ENCODE measurements around the gene TRIM3.

TRIM3 gene

GRCh38 chr11:6505577-6506240, 32.0 kb upstream of the TRIM3 start:
- Histone ChIP-seq H3K79me2 (ENCODE audit: control insufficient read depth, insufficient read depth, low read length) (no peaks in the 10 kb centered on the region), H3K9ac (ENCODE audit: low read length) (no peak overlapping the region), H2BK5ac (ENCODE audit: low read length) (no peak overlapping the region), H4K5ac (ENCODE audit: low read length) (no peak overlapping the region), H3K56ac (ENCODE audit: low read length) (no peak overlapping the region), H3K36me3 (ENCODE audit: control insufficient read depth, insufficient read depth, low read length) (no peaks in the 10 kb centered on the region), H3K27ac (ENCODE audit: low read depth, low read length) (no peak overlapping the region), H3K79me1 (ENCODE audit: low read length) (no peaks in the 10 kb centered on the region), H3K23ac (ENCODE audit: low read length) (no peak overlapping the region), H3K4ac (ENCODE audit: low read depth, low read length) (no peak overlapping the region), H3K27me3 (ENCODE audit: insufficient read depth, low read length, poor library complexity) (no peaks in the 10 kb centered on the region), H2BK15ac (replicated peaks; ENCODE audit: low read depth) (no peak overlapping the region), H3K4me2 (ENCODE audit: low read length) (no peak overlapping the region), H3K18ac (ENCODE audit: low read length) (no peak overlapping the region), H3K4me1 (ENCODE audit: control insufficient read depth, low read depth, low read length) (no peaks in the 10 kb centered on the region), H4K8ac (ENCODE audit: low read depth, low read length) (no peak overlapping the region), H3K4me3 (ENCODE audit: low read length) (no peak overlapping the region), H2BK120ac (ENCODE audit: low read depth, low read length) (no peak overlapping the region), H2AK5ac (ENCODE audit: low read length) (no peak overlapping the region)
- WGBS (ENCODE audit: extremely low coverage, insufficient coverage, low lambda C conversion rate) = no CpG with 5 or more reads among the region's 2 CpGs
- peak; percentile 79 for DNase-seq

GRCh38 chr11:6504166-6504565, 30.4 kb upstream of the TRIM3 start:
- Histone ChIP-seq H2BK120ac (ENCODE audit: low read depth, low read length) (no peak overlapping the region), H3K9ac (ENCODE audit: low read length) (no peak overlapping the region), H3K4me2 (ENCODE audit: low read length) (no peak overlapping the region), H3K79me1 (ENCODE audit: low read length) (no peaks in the 10 kb centered on the region), H4K5ac (ENCODE audit: low read length) (no peak overlapping the region), H2AK5ac (ENCODE audit: low read length) (no peak overlapping the region), H3K4me3 (ENCODE audit: low read length) (no peak overlapping the region), H2BK5ac (ENCODE audit: low read length) (no peak overlapping the region), H2BK15ac (replicated peaks; ENCODE audit: low read depth) (no peak overlapping the region), H3K36me3 (ENCODE audit: control insufficient read depth, insufficient read depth, low read length) (no peaks in the 10 kb centered on the region), H3K4me1 (ENCODE audit: control insufficient read depth, low read depth, low read length) (no peaks in the 10 kb centered on the region), H3K23ac (ENCODE audit: low read length) (no peak overlapping the region), H4K8ac (ENCODE audit: low read depth, low read length) (no peak overlapping the region), H3K27me3 (ENCODE audit: insufficient read depth, low read length, poor library complexity) (no peaks in the 10 kb centered on the region), H3K4ac (ENCODE audit: low read depth, low read length) (no peak overlapping the region), H3K56ac (ENCODE audit: low read length) (no peak overlapping the region), H3K79me2 (ENCODE audit: control insufficient read depth, insufficient read depth, low read length) (no peaks in the 10 kb centered on the region), H3K18ac (ENCODE audit: low read length) (no peak overlapping the region), H3K27ac (ENCODE audit: low read depth, low read length) (no peak overlapping the region)
- DNase-seq = no peak
- WGBS (ENCODE audit: extremely low coverage, insufficient coverage, low lambda C conversion rate) = no CpG with 5 or more reads among the region's 3 CpGs

GRCh38 chr11:6502382-6502781, 28.6 kb upstream of the TRIM3 start:
- H3K18ac ChIP-seq (ENCODE audit: low read length) = no peak overlapping the region
- H3K27ac ChIP-seq (ENCODE audit: low read depth, low read length) = no peak overlapping the region
- no peak overlapping the region for H3K4me2 ChIP-seq (ENCODE audit: low read length)
- H3K27me3 ChIP-seq (ENCODE audit: insufficient read depth, low read length, poor library complexity) = no peaks in the 10 kb centered on the region
- H3K4me1 ChIP-seq (ENCODE audit: control insufficient read depth, low read depth, low read length) = no peaks in the 10 kb centered on the region
- no peak overlapping the region for H3K23ac ChIP-seq (ENCODE audit: low read length)
- H4K8ac ChIP-seq (ENCODE audit: low read depth, low read length) = no peak overlapping the region
- no peak for DNase-seq
- no peak overlapping the region for H2BK5ac ChIP-seq (ENCODE audit: low read length)
- no peak overlapping the region for H4K5ac ChIP-seq (ENCODE audit: low read length)
- H3K4ac ChIP-seq (ENCODE audit: low read depth, low read length) = no peak overlapping the region
- H2BK120ac ChIP-seq (ENCODE audit: low read depth, low read length) = no peak overlapping the region
- no peak overlapping the region for H3K4me3 ChIP-seq (ENCODE audit: low read length)
- no peak overlapping the region for H3K9ac ChIP-seq (ENCODE audit: low read length)
- H3K56ac ChIP-seq (ENCODE audit: low read length) = no peak overlapping the region
- H3K79me1 ChIP-seq (ENCODE audit: low read length) = no peaks in the 10 kb centered on the region
- H2BK15ac ChIP-seq (replicated peaks; ENCODE audit: low read depth) = no peak overlapping the region
- H3K79me2 ChIP-seq (ENCODE audit: control insufficient read depth, insufficient read depth, low read length) = no peaks in the 10 kb centered on the region
- no CpG with 5 or more reads among the region's 3 CpGs for WGBS (ENCODE audit: extremely low coverage, insufficient coverage, low lambda C conversion rate)
- no peak overlapping the region for H2AK5ac ChIP-seq (ENCODE audit: low read length)
- H3K36me3 ChIP-seq (ENCODE audit: control insufficient read depth, insufficient read depth, low read length) = no peaks in the 10 kb centered on the region

GRCh38 chr11:6498544-6498943, 24.8 kb upstream of the TRIM3 start:
- Histone ChIP-seq H3K36me3 (ENCODE audit: control insufficient read depth, insufficient read depth, low read length) (no peaks in the 10 kb centered on the region), H3K4me1 (ENCODE audit: control insufficient read depth, low read depth, low read length) (no peaks in the 10 kb centered on the region)

GRCh38 chr11:6498121-6498520, 24.4 kb upstream of the TRIM3 start:
- no peak overlapping the region for H4K5ac ChIP-seq (ENCODE audit: low read length)

More at GRCh38 chr11:6498544-6498943, 24.8 kb upstream of the TRIM3 start:
- Histone ChIP-seq H3K9ac (ENCODE audit: low read length) (no peak overlapping the region), H3K4me3 (ENCODE audit: low read length) (no peak overlapping the region), H4K5ac (ENCODE audit: low read length) (no peak overlapping the region), H3K4ac (ENCODE audit: low read depth, low read length) (no peak overlapping the region), H2BK15ac (replicated peaks; ENCODE audit: low read depth) (no peak overlapping the region), H2BK120ac (ENCODE audit: low read depth, low read length) (no peak overlapping the region), H3K27ac (ENCODE audit: low read depth, low read length) (no peak overlapping the region), H4K8ac (ENCODE audit: low read depth, low read length) (no peak overlapping the region), H3K23ac (ENCODE audit: low read length) (no peak overlapping the region), H3K56ac (ENCODE audit: low read length) (no peak overlapping the region), H3K4me2 (ENCODE audit: low read length) (no peak overlapping the region), H3K18ac (ENCODE audit: low read length) (no peak overlapping the region), H3K27me3 (ENCODE audit: insufficient read depth, low read length, poor library complexity) (no peaks in the 10 kb centered on the region), H3K79me1 (ENCODE audit: low read length) (no peaks in the 10 kb centered on the region), H2BK5ac (ENCODE audit: low read length) (no peak overlapping the region), H3K79me2 (ENCODE audit: control insufficient read depth, insufficient read depth, low read length) (no peaks in the 10 kb centered on the region), H2AK5ac (ENCODE audit: low read length) (no peak overlapping the region)
- DNase-seq = no peak
- WGBS (ENCODE audit: extremely low coverage, insufficient coverage, low lambda C conversion rate) = no CpG with 5 or more reads among the region's 5 CpGs

More at GRCh38 chr11:6498121-6498520, 24.4 kb upstream of the TRIM3 start:
- H2BK120ac ChIP-seq (ENCODE audit: low read depth, low read length) = no peak overlapping the region
- no peak overlapping the region for H2BK5ac ChIP-seq (ENCODE audit: low read length)
- no peaks in the 10 kb centered on the region for H3K4me1 ChIP-seq (ENCODE audit: control insufficient read depth, low read depth, low read length)
- no peak overlapping the region for H3K23ac ChIP-seq (ENCODE audit: low read length)
- no peak for DNase-seq
- H3K27ac ChIP-seq (ENCODE audit: low read depth, low read length) = no peak overlapping the region
- no peak overlapping the region for H2AK5ac ChIP-seq (ENCODE audit: low read length)
- no peaks in the 10 kb centered on the region for H3K79me2 ChIP-seq (ENCODE audit: control insufficient read depth, insufficient read depth, low read length)
- no peak overlapping the region for H3K4ac ChIP-seq (ENCODE audit: low read depth, low read length)
- no CpG with 5 or more reads among the region's 7 CpGs for WGBS (ENCODE audit: extremely low coverage, insufficient coverage, low lambda C conversion rate)
- no peak overlapping the region for H3K4me2 ChIP-seq (ENCODE audit: low read length)
- H3K36me3 ChIP-seq (ENCODE audit: control insufficient read depth, insufficient read depth, low read length) = no peaks in the 10 kb centered on the region
- H2BK15ac ChIP-seq (replicated peaks; ENCODE audit: low read depth) = no peak overlapping the region
- H3K79me1 ChIP-seq (ENCODE audit: low read length) = no peaks in the 10 kb centered on the region
- H3K18ac ChIP-seq (ENCODE audit: low read length) = no peak overlapping the region
- no peak overlapping the region for H3K56ac ChIP-seq (ENCODE audit: low read length)
- H3K27me3 ChIP-seq (ENCODE audit: insufficient read depth, low read length, poor library complexity) = no peaks in the 10 kb centered on the region
- H3K9ac ChIP-seq (ENCODE audit: low read length) = no peak overlapping the region
- H4K8ac ChIP-seq (ENCODE audit: low read depth, low read length) = no peak overlapping the region
- H3K4me3 ChIP-seq (ENCODE audit: low read length) = no peak overlapping the region

Measured in mesendoderm (in vitro differentiated cells).